HG02870 (cell line): ENCODE measurements around the gene RBMS3.
"Not testable (repeated sequence)": the region's sequence is repeated elsewhere in the genome, so short reads cannot be mapped to it uniquely, and the experiment has no call there.

ENCODE experiments used
- ATAC-seq: cut with Tn5 transposase; IDR thresholded peaks from one replicate; pipeline ENCODE4 v1.9.1; 2021; ENCODE audit warnings: mild to moderate bottlenecking, moderate library complexity; ENCODE audit not compliant: unreplicated experiment

Gene RBMS3

DNA sequence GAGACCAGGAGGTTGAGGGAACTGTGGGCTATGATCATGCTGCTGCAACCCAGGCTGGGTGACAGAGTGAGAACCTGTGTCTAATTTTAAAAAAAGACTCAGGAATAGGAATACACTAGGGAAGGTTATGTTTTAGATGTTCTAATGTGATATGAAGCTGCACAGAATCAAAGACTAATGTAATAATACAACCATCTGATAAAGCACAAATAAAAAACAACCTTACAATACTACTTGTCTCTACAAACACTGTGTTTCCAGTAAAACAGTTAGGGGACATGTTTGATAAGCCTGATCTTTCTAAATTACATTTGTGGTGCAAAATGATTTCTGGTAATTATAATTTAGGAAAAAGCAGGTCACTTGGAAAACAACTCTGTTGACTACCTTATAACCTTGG is 56.7 kb downstream of the RBMS3 start:
- no peak for ATAC-seq

DNA sequence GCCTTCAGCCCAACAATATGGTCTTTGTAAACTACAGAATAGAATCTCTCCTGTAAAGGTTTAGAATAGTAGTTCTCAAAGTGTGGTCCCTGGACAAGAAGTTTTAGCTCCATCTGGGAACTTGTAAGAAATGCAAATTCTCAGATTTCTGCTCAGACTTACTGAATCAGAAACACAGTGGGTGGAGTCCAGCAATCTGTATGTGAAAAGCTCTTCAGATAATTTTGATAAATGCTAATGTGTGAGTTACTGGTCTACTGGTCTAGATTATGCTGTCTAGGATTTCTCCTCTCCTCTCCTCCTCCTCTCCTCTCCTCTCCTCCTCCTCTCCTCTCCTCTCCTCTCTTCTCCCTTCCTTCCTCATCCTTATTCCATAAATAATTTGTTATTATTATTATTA is 57.5 kb downstream of the RBMS3 start:
- ATAC-seq, result no peak

DNA sequence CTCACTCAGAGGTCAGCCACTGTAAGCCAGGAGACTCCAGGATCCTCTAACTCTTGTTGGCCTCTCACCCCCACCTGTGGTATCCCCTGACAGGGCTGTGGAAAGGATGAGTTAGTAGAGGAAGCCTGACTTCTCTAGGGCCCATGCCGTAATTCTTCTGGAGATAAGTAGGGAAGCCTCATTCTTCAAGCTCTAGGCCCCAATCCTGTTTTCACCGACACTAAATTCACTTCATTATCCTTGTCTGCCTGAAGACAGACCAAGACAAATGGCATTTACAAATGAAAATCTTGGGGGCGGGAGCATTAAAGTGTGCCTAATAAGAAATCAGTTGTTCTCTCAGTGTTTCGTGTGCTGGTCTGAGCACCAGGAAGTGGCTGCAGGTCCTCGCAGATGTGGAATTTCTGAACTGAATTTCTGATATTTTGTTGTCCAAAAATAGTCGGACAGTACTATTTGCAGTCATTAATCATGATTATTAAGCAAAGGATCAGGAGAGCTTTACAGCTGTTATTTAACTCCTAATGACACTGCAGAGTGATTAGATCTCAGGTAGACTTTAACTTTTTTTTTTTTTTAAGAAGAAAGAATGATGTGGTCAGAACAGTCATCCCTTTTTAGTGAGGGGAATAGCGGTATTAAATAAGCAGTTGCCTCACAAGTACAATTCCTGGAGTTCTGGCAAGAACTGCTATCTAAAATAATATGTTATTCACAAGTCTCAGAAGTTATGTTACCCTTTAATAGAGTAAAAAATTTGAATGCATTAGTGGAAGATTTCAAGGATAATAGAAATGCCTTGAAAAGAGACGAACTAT is 58.4 kb downstream of the RBMS3 start:
- ATAC-seq, result no peak

DNA sequence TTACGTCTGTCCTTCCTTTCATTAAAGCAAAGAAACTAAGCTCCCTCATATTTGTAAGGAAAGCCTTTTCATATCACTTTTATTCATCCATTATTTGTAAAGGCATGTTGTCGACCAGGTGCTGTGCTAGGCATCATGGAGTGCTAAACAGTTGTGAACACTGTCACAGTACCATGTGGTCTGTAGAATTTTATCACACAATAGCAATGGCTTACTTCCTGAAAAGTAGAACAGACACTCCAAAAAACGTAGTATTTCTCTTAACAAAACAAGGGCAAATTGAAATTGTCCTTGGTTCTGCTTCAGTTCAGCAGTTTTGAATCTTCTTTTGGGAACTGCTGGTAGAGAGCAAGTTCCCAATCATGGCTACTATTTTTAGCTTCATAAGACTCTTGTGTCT is 63.3 kb downstream of the RBMS3 start:
- ATAC-seq, result no peak

- ATAC-seq, result no peak
Measured at GRCh38 chr3:29344935-29345334, 64.1 kb downstream of the RBMS3 start.

- ATAC-seq, result no peak
Measured at GRCh38 chr3:29345516-29346300, 64.8 kb downstream of the RBMS3 start.

GRCh38 chr3:29346828-29347227 is 66.0 kb downstream of the RBMS3 start:
- ATAC-seq, result no peak

DNA sequence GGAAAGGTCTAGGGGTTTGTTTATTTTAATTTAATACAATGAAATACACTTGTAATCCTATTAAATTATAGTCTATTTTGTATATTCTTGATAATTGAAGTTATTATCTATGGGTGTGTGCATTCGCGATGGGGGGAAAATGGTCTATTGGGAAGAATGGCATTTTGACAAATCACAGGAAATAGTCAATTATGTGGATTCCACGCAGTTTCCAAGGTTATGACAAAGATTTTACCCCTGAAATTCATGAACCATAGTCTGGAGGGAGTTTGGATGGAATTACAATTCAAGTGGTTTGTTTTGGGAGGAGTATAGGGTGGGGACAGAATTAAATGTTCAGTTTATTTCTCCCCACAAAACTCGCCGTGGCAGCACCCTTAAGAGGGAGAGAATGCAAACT is 66.5 kb downstream of the RBMS3 start:
- ATAC-seq, result no peak

DNA sequence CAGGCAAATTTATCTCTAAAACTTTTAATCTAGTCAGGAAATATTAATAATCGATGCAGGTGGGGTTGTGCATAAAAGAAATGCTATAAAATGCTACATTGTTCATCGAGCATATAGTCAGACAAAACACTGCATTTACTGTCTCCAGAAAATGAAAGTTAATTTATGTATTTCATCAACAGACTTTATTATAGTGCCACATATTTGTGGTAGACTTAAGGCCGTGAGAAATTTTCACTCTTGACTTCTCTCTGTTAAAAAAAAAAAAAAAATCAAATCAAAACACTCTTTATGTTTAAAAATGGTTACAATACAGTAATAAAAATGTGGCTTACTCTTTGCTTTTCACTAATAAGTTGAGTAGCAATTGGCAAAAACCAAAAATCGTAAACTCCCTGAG is 67.4 kb downstream of the RBMS3 start:
- no peak for ATAC-seq

DNA sequence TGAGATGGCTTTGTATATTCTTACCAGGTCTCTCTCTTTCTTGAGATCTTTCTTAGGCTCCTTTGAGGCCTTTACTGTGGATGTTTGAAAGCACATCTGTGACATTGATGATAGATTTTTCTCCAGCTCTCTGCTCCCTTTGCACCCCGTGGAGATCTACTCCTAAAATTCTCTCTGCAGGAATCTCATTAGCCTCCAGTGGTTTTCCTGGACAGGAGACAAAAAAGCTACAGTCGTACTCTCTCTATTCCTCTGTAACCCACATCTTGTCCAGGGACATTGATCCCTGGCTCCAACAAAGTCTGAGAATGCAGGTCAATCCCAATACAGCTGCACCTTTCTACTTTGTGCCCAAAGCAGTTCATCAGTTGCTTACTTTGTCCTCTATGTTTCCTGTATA is 68.2 kb downstream of the RBMS3 start:
- ATAC-seq, result no peak

- no peak for ATAC-seq
Measured at GRCh38 chr3:29353807-29354206, 72.9 kb downstream of the RBMS3 start.

DNA sequence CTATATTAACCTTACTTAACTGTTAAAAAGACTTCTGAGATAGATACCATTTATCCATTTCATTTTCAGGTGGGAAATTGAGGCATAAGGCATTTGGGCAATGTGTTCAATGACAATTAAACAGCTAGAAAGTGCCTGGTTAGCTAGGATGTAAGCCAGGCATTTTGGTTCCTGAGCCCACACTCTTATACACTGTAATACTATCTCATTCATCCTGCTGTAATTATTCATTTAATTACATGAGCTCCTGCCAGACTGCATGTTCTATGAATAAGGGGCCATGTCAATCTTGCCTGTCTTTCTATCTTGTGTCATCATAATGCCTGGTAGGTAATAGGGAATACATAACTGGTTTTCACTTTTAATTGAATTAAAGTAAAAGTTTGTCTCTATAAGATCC is 74.0 kb downstream of the RBMS3 start:
- ATAC-seq, result no peak

DNA sequence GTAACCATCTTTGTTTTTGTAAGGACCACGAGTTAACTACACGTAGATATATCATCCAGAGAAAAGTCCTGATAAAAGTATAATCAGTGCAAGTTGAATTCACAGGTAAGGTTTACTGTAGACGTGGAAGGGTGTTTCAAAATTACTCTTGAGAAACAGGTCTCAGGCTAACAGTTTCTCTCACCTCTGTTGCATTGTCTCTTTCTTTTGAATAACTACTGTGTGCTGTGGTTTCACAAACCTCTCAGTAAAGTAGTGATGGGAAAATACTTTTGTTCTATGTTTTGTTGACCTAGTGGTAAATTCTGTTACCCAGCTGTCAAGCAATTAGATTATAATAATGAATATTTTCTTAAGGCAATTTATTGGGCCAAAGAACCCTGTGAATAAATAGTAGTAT is 75.2 kb downstream of the RBMS3 start:
- no peak for ATAC-seq

- not testable (repeated sequence) for ATAC-seq
Measured at GRCh38 chr3:29360289-29360688, 79.4 kb downstream of the RBMS3 start.

- no peak for ATAC-seq
Measured at GRCh38 chr3:29363110-29363509, 82.2 kb downstream of the RBMS3 start.

DNA sequence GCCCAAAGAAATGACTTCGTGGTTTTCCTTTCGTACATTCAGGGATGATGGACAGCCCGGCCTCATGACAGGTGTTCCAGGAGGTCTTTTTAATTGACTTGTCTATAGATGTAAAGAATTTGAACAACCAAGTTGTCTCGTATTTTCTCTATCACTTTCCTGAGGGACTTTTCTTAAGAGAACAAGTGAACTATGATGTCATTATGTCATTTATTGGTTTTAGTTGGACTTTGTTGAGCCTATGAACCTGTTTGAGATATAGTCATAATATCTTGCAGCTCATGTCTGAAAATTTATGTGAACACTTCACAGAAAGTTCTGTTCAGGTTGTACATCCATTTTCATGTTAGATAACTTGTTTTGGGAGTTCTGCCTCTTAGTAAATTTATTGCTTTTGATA is 89.2 kb downstream of the RBMS3 start:
- ATAC-seq, result no peak

DNA sequence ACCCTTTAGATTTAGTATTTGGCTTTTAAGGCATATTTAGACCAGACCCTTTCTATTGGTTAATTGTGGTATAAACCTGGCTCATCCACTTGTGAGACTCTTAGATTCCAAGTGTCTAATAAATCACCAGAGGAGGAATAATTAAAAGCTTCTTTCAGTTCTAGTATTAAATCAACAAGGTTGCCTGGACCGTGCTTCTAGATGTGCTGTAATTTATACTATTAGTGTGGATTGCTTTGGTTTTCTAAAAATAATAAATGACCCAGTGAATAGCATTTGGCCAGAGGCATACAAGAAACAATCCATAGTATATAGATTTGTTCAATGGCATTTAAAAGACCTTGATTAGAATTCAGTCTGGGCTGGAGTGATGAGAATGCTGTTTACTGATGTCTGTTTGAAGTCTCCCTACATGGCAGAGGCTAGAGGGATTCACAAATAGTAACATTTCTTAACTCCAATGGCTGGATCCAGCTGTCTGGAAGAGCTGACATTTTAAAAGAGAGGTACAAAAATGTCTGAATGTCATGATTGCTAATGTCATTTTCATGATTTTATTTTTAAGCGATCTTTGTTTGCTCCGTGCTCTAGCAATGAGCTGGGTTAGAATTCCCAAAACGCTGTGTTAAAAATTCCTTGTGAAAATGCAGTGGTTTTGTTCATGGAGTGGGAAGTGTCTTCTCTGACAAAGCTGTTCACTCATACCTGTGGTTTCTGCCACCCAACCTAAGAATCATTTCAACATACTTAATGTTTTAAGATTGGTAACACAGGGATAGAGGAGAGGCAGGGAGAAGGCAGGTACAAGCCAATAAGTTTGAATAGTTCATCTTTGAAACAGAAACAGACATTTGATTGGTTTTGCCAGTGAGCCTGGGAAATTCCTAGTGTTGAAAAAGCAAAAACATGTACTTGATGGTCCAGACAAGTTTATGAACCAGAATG is 89.9 kb downstream of the RBMS3 start:
- ATAC-seq, result no peak

GRCh38 chr3:29373131-29373680 is 92.3 kb downstream of the RBMS3 start:
- no peak for ATAC-seq

DNA sequence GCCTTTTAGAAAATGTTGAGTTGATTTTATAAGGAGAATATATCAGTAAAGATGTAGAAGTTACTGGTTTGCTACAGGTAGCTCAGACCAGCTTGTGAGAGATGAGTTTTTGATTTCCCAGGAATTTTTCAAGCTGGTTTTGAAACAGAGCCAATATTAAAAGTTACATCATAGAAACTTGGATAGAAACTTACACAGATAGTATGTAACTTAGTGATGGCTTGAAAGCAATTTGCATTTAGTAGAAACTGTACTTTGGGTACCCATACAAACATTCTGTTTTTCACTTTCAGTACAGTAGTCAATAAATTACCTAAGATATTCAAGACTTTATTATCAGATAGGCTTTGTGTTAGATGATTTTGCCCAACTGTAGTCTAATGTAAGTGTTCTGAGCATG is 93.4 kb downstream of the RBMS3 start:
- ATAC-seq, result no peak

DNA sequence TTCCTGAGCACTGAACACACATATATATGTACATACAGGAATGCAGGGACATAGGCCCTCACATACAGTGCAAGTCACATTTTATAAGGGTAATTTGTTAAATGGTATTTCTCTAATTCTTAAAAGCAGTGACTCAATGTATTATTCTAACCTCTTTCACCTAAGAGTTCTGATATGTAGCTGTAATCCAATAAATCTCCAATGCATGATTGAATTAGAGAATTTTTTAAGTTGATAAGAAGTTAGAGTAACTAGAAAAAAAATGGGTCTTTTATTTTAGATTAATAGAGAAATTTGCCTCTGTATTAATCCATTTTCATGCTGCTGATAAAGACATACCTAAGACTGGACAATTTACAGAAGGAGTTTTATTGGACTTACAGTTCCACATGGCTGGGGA is 98.2 kb downstream of the RBMS3 start:
- ATAC-seq, result no peak

GRCh38 chr3:29381595-29381994 is 100.7 kb downstream of the RBMS3 start:
- no peak for ATAC-seq
